Prostate gland (tissue), 2 donors: Measurements from ENCODE around the gene CEP112. TPM values are rescaled to one million over a fixed set of nuclear protein-coding genes. Genes with fewer than 3 reads are reported as not detected.

Source experiments
- DNase-seq: peaks from one replicate; pipeline ENCODE4 v3.0.0-alpha.2; 2019; ENCODE audit warnings: low spot score
- H3K27ac ChIP-seq, 2 donors: fragments of 200-600 bp; sonication (generic); 2 replicates each; pipeline ENCODE4 v1.5.1; 2017 to 2019
- H3K27me3 ChIP-seq: fragments of 200-600 bp; sonication (generic); replicated peaks from 2 replicates; pipeline ENCODE4 v1.5.1; 2019; ENCODE audit not compliant: insufficient read depth
- H3K36me3 ChIP-seq, 2 donors: fragments of 200-600 bp; sonication (generic); 1 replicate in 1 of 2; 2 replicates in 1 of 2; pipeline versions ENCODE4 v1.5.1 to v1.8.1; 2017 to 2019
- H3K4me1 ChIP-seq: fragments of 200-600 bp; sonication (generic); replicated peaks from 2 replicates; pipeline ENCODE4 v1.5.1; 2019
- H3K4me3 ChIP-seq, 2 donors: fragments of 200-600 bp; sonication (generic); 2 replicates each; pipeline ENCODE4 v1.5.1; 2017 to 2019
- H3K9me3 ChIP-seq: fragments of 200-600 bp; sonication (generic); 2 replicates; pipeline ENCODE4 v1.5.1; 2017
- POLR2A ChIP-seq: fragments of 450-650 bp; IDR thresholded peaks from one replicate; pipeline ENCODE4 v1.6.1; 2016; ENCODE audit warnings: antibody characterized with exemption, mild to moderate bottlenecking
- POLR2AphosphoS5 ChIP-seq: sonication (generic); formaldehyde crosslinking; IDR thresholded peaks from one replicate; pipeline ENCODE4 v1.6.1; 2017; ENCODE audit warnings: antibody characterized with exemption
- WGBS: methylation state at CpG from one replicate; pipeline ENCODE4 v1.1.5; 2018; 5-methylcytosine and 5-hydroxymethylcytosine counted together
- intact Hi-C: fragments of 100-400 bp; cut with DNase I; formaldehyde crosslinking; loops from one replicate; pipeline ENCODE4 v1.14.2; 2022
- total RNA-seq, 2 donors: library from RNA; depleted of rRNA; stranded (reverse); fragments of >200 nt; gene quantifications; one replicate each; pipeline ENCODE4 v1.1.0, GENCODE V29; 2016
- TF ChIP-seq, protein P1 (sequence below), 4 experiments: fragments of 200-600 bp in 2 of 4; fragments of 450-650 bp in 2 of 4; sonication (generic) in 2 of 4; IDR thresholded peaks; 1 replicate in 3 of 4; 2 replicates in 1 of 4; pipeline ENCODE4 v1.5.1; 2016 to 2019; ENCODE audit warnings: antibody characterized with exemption in 4 of 4, mild to moderate bottlenecking in 2 of 4, moderate library complexity in 2 of 4

Gene CEP112
- total RNA-seq, 2 donors from 2014 or later: 2.3 to 22.8 TPM

DNA sequence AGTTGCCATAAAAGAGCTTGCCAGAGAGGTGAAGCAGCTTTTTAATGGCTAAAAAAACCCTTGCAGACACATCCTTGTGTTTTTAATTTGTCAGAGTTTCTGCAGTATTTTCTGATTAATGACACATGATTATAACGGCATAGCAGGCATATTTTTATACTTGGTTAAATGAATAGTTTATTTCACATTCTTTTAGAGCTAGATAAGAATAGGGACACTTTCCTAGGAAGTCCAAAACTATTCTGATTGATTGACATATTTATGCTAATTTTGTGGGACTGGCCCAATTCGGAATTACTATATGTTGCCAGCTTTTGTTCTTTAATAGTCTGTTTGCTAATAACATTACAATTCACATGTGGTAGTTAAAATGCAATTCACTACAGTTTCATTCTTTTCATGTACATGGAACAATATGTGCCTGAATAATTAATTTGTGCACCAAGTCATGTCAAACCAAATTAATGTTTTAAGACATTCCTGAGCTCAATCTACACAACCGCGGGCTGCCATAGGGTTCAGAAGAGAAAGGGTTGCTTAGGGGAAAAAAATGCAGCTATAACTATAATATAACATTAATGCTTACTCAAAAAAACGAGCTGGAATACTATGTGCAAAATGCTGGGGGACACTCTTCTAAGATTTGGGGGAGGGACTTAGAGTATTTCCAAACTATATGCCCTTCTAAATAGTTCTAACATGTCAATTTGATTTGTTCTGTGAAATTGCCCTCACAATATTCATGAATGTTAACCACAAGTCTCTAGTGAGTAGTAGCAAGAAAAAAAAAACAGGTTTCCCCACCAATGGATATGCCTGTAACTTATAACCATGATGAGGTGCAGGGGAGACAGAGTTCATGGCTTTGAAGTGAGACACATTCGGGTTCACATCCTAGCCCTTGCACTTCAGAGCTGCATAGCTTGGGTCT, 305.4 kb downstream of the CEP112 start:
- no peaks in the 10 kb centered on the region for H3K4me1 ChIP-seq
- no peak for DNase-seq

DNA sequence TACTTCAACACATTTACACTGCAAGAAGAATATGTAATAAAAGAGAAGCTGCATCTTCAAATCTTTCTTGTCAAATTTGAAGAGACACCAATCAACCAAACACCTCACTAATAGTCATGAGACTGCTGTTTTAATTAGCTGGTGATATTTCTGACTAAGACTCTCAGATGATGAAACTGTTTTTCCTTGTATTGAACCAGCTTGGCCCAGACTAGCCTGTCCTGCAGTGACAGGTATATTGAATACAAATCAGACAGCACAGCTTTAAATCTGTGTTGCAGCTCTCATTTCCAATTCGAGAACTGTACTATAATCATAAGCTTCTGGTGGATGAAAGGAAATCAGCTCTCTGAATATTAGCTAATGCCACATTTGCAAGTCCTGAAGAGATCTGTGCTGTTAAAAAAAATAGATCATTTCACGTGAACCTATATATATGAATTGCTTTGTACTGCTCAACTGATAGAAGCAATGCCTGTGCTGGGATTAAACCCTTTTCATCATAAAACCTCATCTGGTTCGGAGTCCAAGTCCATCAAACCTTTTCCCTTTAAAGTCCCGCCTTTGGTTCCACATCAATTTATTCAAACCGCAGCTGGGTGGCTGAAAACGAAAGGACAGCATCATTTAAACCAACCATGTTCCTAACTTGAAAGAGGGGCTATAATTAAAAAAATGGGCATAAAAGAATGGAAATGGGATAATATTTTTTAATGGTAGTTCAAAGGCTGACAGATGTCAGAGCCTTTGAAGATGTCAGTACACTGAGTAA, 306.2 kb downstream of the CEP112 start:
- TF ChIP-seq, protein P1, sequence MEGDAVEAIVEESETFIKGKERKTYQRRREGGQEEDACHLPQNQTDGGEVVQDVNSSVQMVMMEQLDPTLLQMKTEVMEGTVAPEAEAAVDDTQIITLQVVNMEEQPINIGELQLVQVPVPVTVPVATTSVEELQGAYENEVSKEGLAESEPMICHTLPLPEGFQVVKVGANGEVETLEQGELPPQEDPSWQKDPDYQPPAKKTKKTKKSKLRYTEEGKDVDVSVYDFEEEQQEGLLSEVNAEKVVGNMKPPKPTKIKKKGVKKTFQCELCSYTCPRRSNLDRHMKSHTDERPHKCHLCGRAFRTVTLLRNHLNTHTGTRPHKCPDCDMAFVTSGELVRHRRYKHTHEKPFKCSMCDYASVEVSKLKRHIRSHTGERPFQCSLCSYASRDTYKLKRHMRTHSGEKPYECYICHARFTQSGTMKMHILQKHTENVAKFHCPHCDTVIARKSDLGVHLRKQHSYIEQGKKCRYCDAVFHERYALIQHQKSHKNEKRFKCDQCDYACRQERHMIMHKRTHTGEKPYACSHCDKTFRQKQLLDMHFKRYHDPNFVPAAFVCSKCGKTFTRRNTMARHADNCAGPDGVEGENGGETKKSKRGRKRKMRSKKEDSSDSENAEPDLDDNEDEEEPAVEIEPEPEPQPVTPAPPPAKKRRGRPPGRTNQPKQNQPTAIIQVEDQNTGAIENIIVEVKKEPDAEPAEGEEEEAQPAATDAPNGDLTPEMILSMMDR (IDR thresholded peaks at IDR 0.05): no peak
- TF ChIP-seq POLR2AphosphoS5 (no peak), POLR2A (no peak)

More for the DNA sequence above, 305.4 kb downstream of the CEP112 start:
- TF ChIP-seq POLR2A: no peak
- TF ChIP-seq, protein P1 (IDR thresholded peaks at IDR 0.05): no peak
- TF ChIP-seq POLR2AphosphoS5: no peak
- 37% methylated on average over 6 of the region's 6 CpGs for WGBS
- Histone ChIP-seq H3K27ac (no peak overlapping the region), H3K4me3 (no peak overlapping the region), H3K27me3 (no peaks in the 10 kb centered on the region), H3K36me3 (no peaks in the 10 kb centered on the region), H3K9me3 (no peaks in the 10 kb centered on the region)
- intact Hi-C loops: no loop called here

DNA sequence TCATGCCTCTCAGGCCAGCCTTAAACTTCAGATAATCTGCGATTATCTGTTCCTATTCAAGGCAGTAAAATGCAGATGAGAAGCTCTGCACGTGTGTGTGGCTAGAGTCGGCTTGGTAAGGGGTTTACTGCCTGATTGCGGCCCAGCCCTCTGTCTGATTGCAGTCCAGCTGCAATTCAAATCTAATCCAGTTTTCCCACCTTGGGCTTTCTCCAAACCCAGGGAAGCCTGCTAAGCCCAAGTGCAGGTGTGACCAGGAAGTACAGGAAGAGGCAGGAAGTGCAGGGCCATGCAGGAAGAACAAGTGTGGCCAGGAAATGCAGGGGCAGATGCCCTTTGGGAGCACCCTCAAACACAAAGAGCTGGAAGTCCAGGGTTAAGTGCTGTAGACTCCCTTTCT, 314.9 kb downstream of the CEP112 start:
- Histone ChIP-seq H3K9me3 (no peaks in the 10 kb centered on the region), H3K36me3 (no peaks in the 10 kb centered on the region), H3K4me3 (no peak overlapping the region), H3K27ac (no peak overlapping the region), H3K4me1 (no peaks in the 10 kb centered on the region), H3K27me3 (no peaks in the 10 kb centered on the region)
- WGBS: 40% methylated on average over 4 of the region's 4 CpGs
- intact Hi-C loops: no loop called here
- no peak for DNase-seq
- TF ChIP-seq, protein P1 (IDR thresholded peaks at IDR 0.05): no peak
- TF ChIP-seq POLR2A: no peak

More for the DNA sequence above, 306.2 kb downstream of the CEP112 start:
- no peaks in the 10 kb centered on the region for H3K9me3 ChIP-seq
- H3K27ac ChIP-seq: no peak overlapping the region
- H3K4me1 ChIP-seq: no peaks in the 10 kb centered on the region
- H3K36me3 ChIP-seq: no peaks in the 10 kb centered on the region
- H3K4me3 ChIP-seq: no peak overlapping the region
- no peaks in the 10 kb centered on the region for H3K27me3 ChIP-seq
- no peak for DNase-seq
- intact Hi-C loops: no loop called here
- 53% methylated on average over 6 of the region's 6 CpGs for WGBS

DNA sequence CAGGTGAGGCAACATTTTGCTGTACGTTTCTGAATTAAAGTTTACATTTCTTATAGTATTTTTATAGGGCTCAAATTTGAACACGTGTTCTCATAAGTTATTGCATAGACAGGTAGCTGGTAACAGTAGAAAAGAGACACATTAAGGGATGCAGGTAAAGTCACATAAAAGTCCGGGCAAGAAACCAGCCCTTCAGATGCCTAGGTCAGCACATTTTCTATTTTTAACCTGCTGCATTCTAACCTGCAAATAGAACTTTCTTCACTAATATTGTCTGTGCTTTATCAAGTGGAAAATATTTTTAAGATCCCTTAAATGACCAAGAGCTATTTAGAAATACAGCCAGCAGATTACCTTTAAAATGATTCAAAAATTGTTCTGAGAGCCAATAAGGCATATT, 323.1 kb downstream of the CEP112 start:
- intact Hi-C loops: no loop called here
- Histone ChIP-seq H3K9me3 (no peaks in the 10 kb centered on the region), H3K27ac (no peak overlapping the region), H3K36me3 (no peaks in the 10 kb centered on the region), H3K4me1 (no peaks in the 10 kb centered on the region), H3K4me3 (no peak overlapping the region), H3K27me3 (no peaks in the 10 kb centered on the region)
- DNase-seq: no peak
- WGBS: 52% methylated on average over 3 of the region's 3 CpGs
- TF ChIP-seq POLR2AphosphoS5: no peak
- TF ChIP-seq POLR2A: no peak
- TF ChIP-seq, protein P1 (IDR thresholded peaks at IDR 0.05): no peak
